ENCODE data around the gene PLXDC1. TPM values are rescaled to one million over a fixed set of nuclear protein-coding genes. Genes with fewer than 3 reads are reported as not detected.
A peak's percentile ranks its signal among the peaks of the same experiment; 100 is the strongest.

PLXDC1 gene
- total RNA-seq: 1 to 10 TPM; 2.5 to 2.9 TPM
- 10.3 TPM for polyA plus RNA-seq

DNA sequence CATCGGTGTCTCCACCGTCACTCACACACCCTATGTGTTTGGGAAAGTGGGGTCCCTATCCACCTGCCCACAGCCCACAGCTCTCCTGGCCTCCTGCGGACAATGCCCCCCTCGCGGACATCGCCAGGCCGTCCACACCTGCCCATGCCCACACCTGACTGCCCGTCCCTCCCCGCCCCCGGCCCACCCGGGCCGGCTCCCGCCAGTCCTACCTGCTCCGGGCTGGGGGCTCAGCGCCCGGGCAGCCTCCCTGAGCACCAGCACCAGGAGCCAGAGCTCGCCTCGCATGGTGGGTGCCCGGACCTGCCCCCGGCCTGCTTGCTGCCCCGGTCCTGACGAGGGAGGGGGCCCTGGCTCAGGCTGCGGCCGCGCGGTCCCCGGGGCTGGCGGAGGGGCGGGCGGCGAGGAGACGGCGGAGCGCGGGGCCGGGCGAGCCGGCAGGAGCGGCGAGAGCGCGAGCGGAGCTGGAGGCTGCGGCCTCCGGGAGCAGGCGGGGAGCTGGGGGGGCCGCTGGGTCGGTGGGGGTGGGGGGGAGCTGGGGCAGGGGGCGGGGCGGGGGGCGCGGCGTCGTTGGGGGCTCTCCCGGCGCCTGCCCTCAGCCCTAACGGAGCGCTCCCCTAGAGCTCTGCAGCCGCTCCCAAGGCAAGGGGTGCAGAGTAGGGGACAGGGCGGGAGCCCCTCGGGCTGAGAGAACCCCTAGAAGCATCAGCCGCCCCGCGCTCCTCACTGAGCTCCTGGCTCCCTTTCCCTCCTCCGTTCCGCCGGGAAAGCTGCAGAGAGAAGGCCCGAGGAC is at the start of gene PLXDC1:
PLXDC1 (minus strand) TSS at position 488 of the 793 bp plus-strand sequence; CDS start at position 288, 200 bp downstream.
- Histone ChIP-seq H3K9me3 (ENCODE audit: low read length) (no peaks in the 10 kb centered on the region), H3K36me3 (ENCODE audit: insufficient read depth, low read length) (no peaks in the 10 kb centered on the region), H3K27me3 (ENCODE audit: insufficient read depth, low read length, poor library complexity, severe bottlenecking) (no peaks in the 10 kb centered on the region), H3K27ac (ENCODE audit: low read depth, low read length) (no peak within 1 kb of the TSS), H3K4me3 (ENCODE audit: low read length) (peak within 1 kb of the TSS; percentile 87), H3K4me1 (ENCODE audit: insufficient read depth, low read length) (peaks cover 8% of the 10 kb centered on the region)
- H3K4me3 Mint-ChIP-seq: peak within 1 kb of the TSS; percentile 94 to 100 (median 99)
- POLR2A ChIA-PET: interaction anchor here (0.6 to 3.3 kb wide), 5 partner anchors 16 to 170 kb away, joined by 3 to 33 read pairs (median 12); partner anchors contain the start of gene RPL19
- peaks cover 0 to 13% (median 10%) of the 10 kb centered on the region in 5 donors for H3K9me3 Mint-ChIP-seq
- H3K4me1 Mint-ChIP-seq: peaks cover 48 to 59% (median 53%) of the 10 kb centered on the region in 3 donors
- CTCF ChIA-PET: interaction anchor here (0.7 to 6.8 kb wide), 19 partner anchors 7 to 283 kb away, joined by 3 to 128 read pairs (median 21); partner anchors contain the start of genes ARL5C, FBXO47 and LASP1
- peak within 1 kb of the TSS; percentile 89 to 99 (median 94) for H3K27ac Mint-ChIP-seq
- H3K36me3 Mint-ChIP-seq: peaks cover 0 to 15% (median 3%) of the 10 kb centered on the region in 3 donors
- peaks cover 0 to 30% of the 10 kb centered on the region in 2 donors for H3K27me3 Mint-ChIP-seq
- DNase-seq: peak in 3 of 5 donors; percentile 13 to 52 (median 38)

GRCh38 chr17:39200957-39201510 is 49.6 kb upstream of the PLXDC1 start:
- H3K4me1 ChIP-seq (ENCODE audit: insufficient read depth, low read length): peaks cover 47% of the 10 kb centered on the region
- DNase-seq: no peak
- ChIA-PET POLR2A (interaction anchor here (0.6 kb wide), 1 partner anchor 906 kb away, joined by 6 read pairs; no protein-coding TSS in a partner anchor), CTCF (interaction anchor here (1.0 to 1.8 kb wide), 3 partner anchors 26 to 218 kb away, joined by 3 to 4 read pairs (median 4); no protein-coding TSS in a partner anchor)
- Mint-ChIP-seq H3K27me3 (peaks cover 0 to 4% of the 10 kb centered on the region in 2 donors), H3K36me3 (peaks cover 11 to 56% (median 14%) of the 10 kb centered on the region in 3 donors), H3K27ac (peak overlapping the region; percentile 97 to 100 (median 100)), H3K9me3 (peaks cover 0 to 2% (median 0%) of the 10 kb centered on the region in 5 donors), H3K4me3 (peak overlapping the region; percentile 92 to 99 (median 94)), H3K4me1 (peaks cover 39 to 63% (median 50%) of the 10 kb centered on the region in 3 donors)
- no peaks in the 10 kb centered on the region for H3K9me3 ChIP-seq (ENCODE audit: low read length)
- peaks cover 32% of the 10 kb centered on the region for H3K36me3 ChIP-seq (ENCODE audit: insufficient read depth, low read length)
- H3K4me3 ChIP-seq (ENCODE audit: low read length): peak overlapping the region; percentile 94
- H3K27me3 ChIP-seq (ENCODE audit: insufficient read depth, low read length, poor library complexity, severe bottlenecking): no peaks in the 10 kb centered on the region
- peak overlapping the region; percentile 99 for H3K27ac ChIP-seq (ENCODE audit: low read depth, low read length)

- DNase-seq: peak in 4 of 5 donors; percentile 72 to 90 (median 81)
- H3K27ac ChIP-seq (ENCODE audit: low read depth, low read length): peak within 1 kb of the TSS; percentile 99
- ChIA-PET CTCF (interaction anchor here (0.8 to 3.0 kb wide), 10 partner anchors 9 to 262 kb away, joined by 3 to 23 read pairs (median 4); no protein-coding TSS in a partner anchor), POLR2A (interaction anchor here (0.6 to 1.4 kb wide), 19 partner anchors 9 to 907 kb away, joined by 3 to 12 read pairs (median 5); partner anchors contain the start of genes LASP1 and PLXDC1)
- no peaks in the 10 kb centered on the region for H3K9me3 ChIP-seq (ENCODE audit: low read length)
- Mint-ChIP-seq H3K27me3 (peaks cover 0 to 4% of the 10 kb centered on the region in 2 donors), H3K4me1 (peaks cover 47 to 70% (median 58%) of the 10 kb centered on the region in 3 donors), H3K36me3 (peaks cover 11 to 53% (median 14%) of the 10 kb centered on the region in 3 donors), H3K4me3 (peak within 1 kb of the TSS; percentile 92 to 99 (median 94)), H3K27ac (peak within 1 kb of the TSS; percentile 97 to 100 (median 100)), H3K9me3 (peaks cover 0 to 2% (median 0%) of the 10 kb centered on the region in 5 donors)
- no peaks in the 10 kb centered on the region for H3K27me3 ChIP-seq (ENCODE audit: insufficient read depth, low read length, poor library complexity, severe bottlenecking)
- H3K4me3 ChIP-seq (ENCODE audit: low read length): peak within 1 kb of the TSS; percentile 94
- H3K36me3 ChIP-seq (ENCODE audit: insufficient read depth, low read length): peaks cover 32% of the 10 kb centered on the region
- peaks cover 54% of the 10 kb centered on the region for H3K4me1 ChIP-seq (ENCODE audit: insufficient read depth, low read length)
Measured at GRCh38 chr17:39200070-39200879, 48.8 kb upstream of the PLXDC1 start, which contains the start of gene RPL19. Gene RPL19 (plus strand): TSS chr17:39200283. CDS start chr17:39200345, 62 bp downstream.

GRCh38 chr17:39199820-39200069 is 48.3 kb upstream of the PLXDC1 start:
- Histone ChIP-seq H3K36me3 (ENCODE audit: insufficient read depth, low read length) (peaks cover 28% of the 10 kb centered on the region), H3K9me3 (ENCODE audit: low read length) (no peaks in the 10 kb centered on the region), H3K4me1 (ENCODE audit: insufficient read depth, low read length) (peaks cover 54% of the 10 kb centered on the region), H3K27me3 (ENCODE audit: insufficient read depth, low read length, poor library complexity, severe bottlenecking) (no peaks in the 10 kb centered on the region), H3K4me3 (ENCODE audit: low read length) (peak overlapping the region; percentile 94), H3K27ac (ENCODE audit: low read depth, low read length) (peak overlapping the region; percentile 99)
- peaks cover 50 to 76% (median 58%) of the 10 kb centered on the region in 3 donors for H3K4me1 Mint-ChIP-seq
- H3K27ac Mint-ChIP-seq: peak overlapping the region; percentile 97 to 100 (median 100)
- ChIA-PET POLR2A (interaction anchor here (0.6 to 1.4 kb wide), 19 partner anchors 10 to 641 kb away, joined by 3 to 12 read pairs (median 4); partner anchors contain the start of genes LASP1 and PLXDC1), CTCF (interaction anchor here (0.8 to 3.0 kb wide), 11 partner anchors 10 to 263 kb away, joined by 3 to 23 read pairs (median 4); no protein-coding TSS in a partner anchor)
- DNase-seq: peak; percentile 81 to 94 (median 90)
- peaks cover 11 to 48% (median 12%) of the 10 kb centered on the region in 3 donors for H3K36me3 Mint-ChIP-seq
- H3K9me3 Mint-ChIP-seq: peaks cover 0 to 2% (median 0%) of the 10 kb centered on the region in 5 donors
- peaks cover 0 to 4% of the 10 kb centered on the region in 2 donors for H3K27me3 Mint-ChIP-seq
- H3K4me3 Mint-ChIP-seq: peak overlapping the region; percentile 92 to 99 (median 94)

DNA sequence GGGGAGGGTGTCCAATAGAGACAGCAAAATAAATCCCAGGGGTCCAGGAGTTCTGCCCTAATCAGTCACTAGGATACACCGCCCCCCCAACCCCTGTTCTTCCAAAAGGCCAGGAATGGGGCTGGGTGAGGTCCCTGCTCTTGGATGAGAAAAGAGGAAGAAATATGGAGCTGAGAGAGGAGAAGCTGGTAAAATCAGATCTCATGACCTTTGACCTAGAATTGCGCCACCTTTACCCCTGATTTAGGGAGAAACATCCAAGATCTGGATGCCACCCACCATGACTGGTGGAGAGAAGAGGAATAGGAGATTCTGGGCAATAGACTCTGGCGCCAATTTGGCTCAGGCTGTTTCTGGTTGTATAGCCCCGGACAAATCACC is 46.7 kb upstream of the PLXDC1 start:
- Histone ChIP-seq H3K36me3 (ENCODE audit: insufficient read depth, low read length) (peaks cover 14% of the 10 kb centered on the region), H3K4me1 (ENCODE audit: insufficient read depth, low read length) (peaks cover 54% of the 10 kb centered on the region), H3K4me3 (ENCODE audit: low read length) (peak overlapping the region; percentile 7), H3K9me3 (ENCODE audit: low read length) (no peaks in the 10 kb centered on the region), H3K27me3 (ENCODE audit: insufficient read depth, low read length, poor library complexity, severe bottlenecking) (no peaks in the 10 kb centered on the region), H3K27ac (ENCODE audit: low read depth, low read length) (no peak overlapping the region)
- Mint-ChIP-seq H3K27ac (peak overlapping the region in 7 of 8 donors; percentile 50 to 98 (median 82)), H3K9me3 (peaks cover 0 to 2% (median 0%) of the 10 kb centered on the region in 5 donors), H3K36me3 (peaks cover 8 to 40% (median 8%) of the 10 kb centered on the region in 3 donors), H3K27me3 (peaks cover 0 to 4% of the 10 kb centered on the region in 2 donors), H3K4me3 (peak overlapping the region; percentile 72 to 96 (median 90)), H3K4me1 (peaks cover 53 to 80% (median 66%) of the 10 kb centered on the region in 3 donors)
- DNase-seq: no peak
- ChIA-PET POLR2A (interaction anchor here (1.4 kb wide), 1 partner anchor 46 kb away, joined by 5 read pairs; no protein-coding TSS in a partner anchor), CTCF (interaction anchor here (1.3 to 3.0 kb wide), 2 partner anchors 23 to 34 kb away, joined by 4 to 23 read pairs; no protein-coding TSS in a partner anchor)

- Histone ChIP-seq H3K9me3 (ENCODE audit: low read length) (no peaks in the 10 kb centered on the region), H3K4me3 (ENCODE audit: low read length) (peak within 1 kb of the TSS; percentile 52), H3K4me1 (ENCODE audit: insufficient read depth, low read length) (peaks cover 52% of the 10 kb centered on the region), H3K36me3 (ENCODE audit: insufficient read depth, low read length) (peaks cover 12% of the 10 kb centered on the region), H3K27ac (ENCODE audit: low read depth, low read length) (peak within 1 kb of the TSS; percentile 49), H3K27me3 (ENCODE audit: insufficient read depth, low read length, poor library complexity, severe bottlenecking) (no peaks in the 10 kb centered on the region)
- Mint-ChIP-seq H3K4me1 (peaks cover 50 to 81% (median 61%) of the 10 kb centered on the region in 3 donors), H3K9me3 (peaks cover 0 to 2% (median 0%) of the 10 kb centered on the region in 5 donors), H3K4me3 (peak within 1 kb of the TSS; percentile 84 to 96 (median 90)), H3K27me3 (peaks cover 0 to 3% of the 10 kb centered on the region in 2 donors), H3K36me3 (peaks cover 4 to 41% (median 4%) of the 10 kb centered on the region in 3 donors), H3K27ac (peak within 1 kb of the TSS; percentile 50 to 98 (median 90))
- peak; percentile 57 to 78 (median 70) for DNase-seq
- ChIA-PET CTCF (interaction anchor here (1.3 to 3.2 kb wide), 3 partner anchors 23 to 33 kb away, joined by 4 to 23 read pairs (median 11); no protein-coding TSS in a partner anchor), POLR2A (interaction anchor here (1.4 kb wide), 1 partner anchor 47 kb away, joined by 5 read pairs; no protein-coding TSS in a partner anchor)
Measured at GRCh38 chr17:39197380-39198185, 46.1 kb upstream of the PLXDC1 start, which contains the start of gene CACNB1. Gene CACNB1 (minus strand): TSS chr17:39197669. CDS start chr17:39197495, 174 bp downstream.

All from CD8-positive, alpha-beta memory T cell (primary cell).